ENCODE measurements around the gene ELFN1. TPM values are rescaled to one million over a fixed set of nuclear protein-coding genes. Genes with fewer than 3 reads are reported as not detected.

The ELFN1 gene
- total RNA-seq, 1 donor from 2014 or later: 1.4 TPM

GRCh38 chr7:1794888-1795542 lies 124.9 kb downstream of the ELFN1 start:
- TF ChIP-seq CTCF (IDR thresholded peaks at IDR 0.05): no peak
- no peaks in the 10 kb centered on the region for H3K4me1 ChIP-seq
- H3K9me3 ChIP-seq: peaks cover 26% of the 10 kb centered on the region
- H3K36me3 ChIP-seq: no peaks in the 10 kb centered on the region
- DNase-seq (no peak), ATAC-seq (no peak)
- H3K4me3 ChIP-seq: no peak overlapping the region
- no peak overlapping the region for H3K27ac ChIP-seq
- intact Hi-C loops (cut with DNase I): no loop called here
- no peaks in the 10 kb centered on the region for H3K27me3 ChIP-seq (ENCODE audit: low read depth)

Other genes with a start within 250 kb of the ELFN1 start
- gene MICALL2, start 210.8 kb upstream of the ELFN1 start, total RNA-seq: 28.9 TPM
- 50.8 TPM for gene INTS1, start 165.9 kb upstream of the ELFN1 start, total RNA-seq
- 49.7 TPM for gene MAFK, start 139.6 kb upstream of the ELFN1 start, total RNA-seq
- 4.3 TPM for gene TMEM184A, start 114.1 kb upstream of the ELFN1 start, total RNA-seq
- gene PSMG3, start 100.2 kb upstream of the ELFN1 start, total RNA-seq: 19.7 TPM

All from lower lobe of right lung (tissue), 2 donors.